GM23248 (cell line): ENCODE results near the gene CFP. TPM values are rescaled to one million over a fixed set of nuclear protein-coding genes. Genes with fewer than 3 reads are reported as not detected.

ENCODE experiments used
- DNase-seq: peaks from one replicate; pipeline ENCODE4 v3.0.0-alpha.2; 2015
- H2AFZ ChIP-seq: fragments of 200-600 bp; sonication (generic); 2 replicates; pipeline ENCODE4 v1.6.1; 2016; ENCODE audit warnings: antibody characterized with exemption
- H3F3A ChIP-seq: fragments of 200-600 bp; sonication (generic); 2 replicates; pipeline ENCODE4 v1.6.1; 2016; ENCODE audit warnings: mild to moderate bottlenecking, antibody characterized with exemption, mixed run types; ENCODE audit not compliant: insufficient read depth
- H3K27ac ChIP-seq: fragments of 200-600 bp; sonication (generic); 2 replicates; pipeline ENCODE4 v1.5.1; 2016; ENCODE audit warnings: mild to moderate bottlenecking
- H3K27me3 ChIP-seq: fragments of 200-600 bp; sonication (generic); replicated peaks from 2 replicates; pipeline ENCODE4 v1.6.1; 2016; ENCODE audit warnings: mild to moderate bottlenecking; ENCODE audit not compliant: insufficient read depth
- H3K36me3 ChIP-seq: fragments of 200-600 bp; sonication (generic); 2 replicates; pipeline ENCODE4 v1.6.1; 2016; ENCODE audit warnings: low read depth, mild to moderate bottlenecking
- H3K4me1 ChIP-seq: fragments of 200-600 bp; sonication (generic); 2 replicates; pipeline ENCODE4 v1.6.1; 2016; ENCODE audit warnings: mild to moderate bottlenecking; ENCODE audit not compliant: insufficient read depth
- H3K4me2 ChIP-seq: fragments of 200-600 bp; sonication (generic); one replicate; pipeline ENCODE4 v1.6.1; 2016; ENCODE audit warnings: mild to moderate bottlenecking; ENCODE audit not compliant: unreplicated experiment
- H3K4me3 ChIP-seq: fragments of 200-600 bp; sonication (generic); 2 replicates; pipeline ENCODE4 v1.5.1; 2016; ENCODE audit warnings: mild to moderate bottlenecking
- H3K79me2 ChIP-seq: fragments of 200-600 bp; sonication (generic); 2 replicates; pipeline ENCODE4 v1.6.1; 2016; ENCODE audit warnings: mild to moderate bottlenecking; ENCODE audit not compliant: insufficient read depth
- H3K9ac ChIP-seq: fragments of 200-600 bp; sonication (generic); 2 replicates; pipeline ENCODE4 v1.6.1; 2016; ENCODE audit warnings: mild to moderate bottlenecking
- H3K9me2 ChIP-seq: fragments of 200-600 bp; sonication (generic); 2 replicates; pipeline ENCODE4 v1.6.1; 2016; ENCODE audit warnings: mixed run types, mild to moderate bottlenecking, moderate library complexity; ENCODE audit not compliant: insufficient read depth
- H3K9me3 ChIP-seq: fragments of 200-600 bp; sonication (generic); one replicate; pipeline ENCODE4 v1.6.1; 2017; ENCODE audit warnings: low read depth
- H4K20me1 ChIP-seq: fragments of 200-600 bp; sonication (generic); 2 replicates; pipeline ENCODE4 v1.6.0; 2016; ENCODE audit not compliant: insufficient read depth
- EZH2 ChIP-seq: fragments of 200-600 bp; sonication (generic); IDR thresholded peaks from 2 replicates; pipeline ENCODE4 v1.6.1; 2018; ENCODE audit warnings: antibody characterized with exemption, mild to moderate bottlenecking; ENCODE audit not compliant: insufficient read depth, poor library complexity, severe bottlenecking
- EZH2phosphoT487 ChIP-seq: fragments of 200-600 bp; sonication (generic); IDR thresholded peaks from 2 replicates; pipeline ENCODE4 v1.6.1; 2018; ENCODE audit warnings: antibody characterized with exemption, moderate library complexity, mild to moderate bottlenecking, low read depth; ENCODE audit not compliant: insufficient read depth
- WGBS, 2 experiments: methylation state at CpG; one replicate each; pipeline ENCODE4 v1.1.6; 2015 to 2017; ENCODE audit warnings: low lambda C conversion rate in 2 of 2, low coverage in 1 of 2; ENCODE audit errors: missing lambda C conversion rate in 2 of 2; 5-methylcytosine and 5-hydroxymethylcytosine counted together
- in situ Hi-C: fragments of 300-500 bp; cut with MboI; formaldehyde crosslinking; loops from 2 replicates; pipeline ENCODE4 v1.15.0; 2020
- polyA plus RNA-seq: library from polyadenylated mRNA; unstranded; fragments of >200 nt; fragmentation: Nextera tagmentation; extraction: Ambion mirVana; gene quantifications from 2 replicates; pipeline ENCODE4 v1.2.1, GENCODE V29; 2016
- total RNA-seq: library from RNA; depleted of rRNA; stranded (reverse); fragments of >200 nt; shearing (Covaris generic); gene quantifications from 2 replicates; pipeline ENCODE4 v1.2.3, GENCODE V29; 2014

CFP gene
- total and polyA plus RNA-seq, 2 experiments from 2014 or later = not detected

GRCh38 chrX:47620303-47620685, 9.4 kb downstream of the CFP start:
- TF ChIP-seq EZH2 = no peak
- no peak for TF ChIP-seq EZH2phosphoT487
- no peak overlapping the region for H3K4me3 ChIP-seq

GRCh38 chrX:47619486-47620302, 10.0 kb downstream of the CFP start, which contains the start of gene SYN1:
SYN1 (minus strand) TSS chrX:47619857; CDS start chrX:47619728, 129 bp downstream.
- in situ Hi-C loops = no loop called here
- H3K79me2 ChIP-seq = no peaks in the 10 kb centered on the region
- TF ChIP-seq EZH2 = no peak
- no peak for TF ChIP-seq EZH2phosphoT487
- DNase-seq = peak; percentile 89
- no peak within 1 kb of the TSS for H3K9ac ChIP-seq
- H3K9me2 ChIP-seq = no peaks in the 10 kb centered on the region
- H3F3A ChIP-seq = no peaks in the 10 kb centered on the region
- H4K20me1 ChIP-seq = no peaks in the 10 kb centered on the region
- peak within 1 kb of the TSS; percentile 55 for H3K4me3 ChIP-seq
- H2AFZ ChIP-seq = 0 out of 2 replicates have a peak within 1 kb of the TSS, but pooled peaks have one; percentile 20
- H3K4me1 ChIP-seq = no peaks in the 10 kb centered on the region
- H3K27ac ChIP-seq = no peak within 1 kb of the TSS
- peak within 1 kb of the TSS; percentile 34 for H3K4me2 ChIP-seq
- H3K36me3 ChIP-seq = no peaks in the 10 kb centered on the region
- WGBS, 2 experiments = 1 to 3% methylated on average over 23 to 31 of the region's 88 CpGs
- no peaks in the 10 kb centered on the region for H3K27me3 ChIP-seq
- H3K9me3 ChIP-seq = no peaks in the 10 kb centered on the region

More at GRCh38 chrX:47620303-47620685, 9.4 kb downstream of the CFP start:
- no peaks in the 10 kb centered on the region for H4K20me1 ChIP-seq
- H3K4me1 ChIP-seq = no peaks in the 10 kb centered on the region
- no peak for DNase-seq
- H2AFZ ChIP-seq = no peak overlapping the region
- H3K36me3 ChIP-seq = no peaks in the 10 kb centered on the region
- in situ Hi-C loops = no loop called here
- H3K9me2 ChIP-seq = no peaks in the 10 kb centered on the region
- H3K27ac ChIP-seq = no peak overlapping the region
- H3K27me3 ChIP-seq = no peaks in the 10 kb centered on the region
- WGBS, 2 experiments = 50 to 57% methylated on average over 4 to 9 of the region's 9 CpGs
- no peaks in the 10 kb centered on the region for H3K9me3 ChIP-seq
- H3K9ac ChIP-seq = no peak overlapping the region
- no peak overlapping the region for H3K4me2 ChIP-seq
- no peaks in the 10 kb centered on the region for H3F3A ChIP-seq
- no peaks in the 10 kb centered on the region for H3K79me2 ChIP-seq

- Histone ChIP-seq H2AFZ (no peak overlapping the region), H3K4me3 (peak overlapping the region; percentile 55; the same call in 1 of the 2 replicates), H3K36me3 (no peaks in the 10 kb centered on the region), H3K9ac (no peak overlapping the region), H4K20me1 (no peaks in the 10 kb centered on the region), H3K9me3 (no peaks in the 10 kb centered on the region), H3K4me2 (peak overlapping the region; percentile 34), H3K27me3 (no peaks in the 10 kb centered on the region), H3F3A (no peaks in the 10 kb centered on the region), H3K4me1 (no peaks in the 10 kb centered on the region), H3K9me2 (no peaks in the 10 kb centered on the region), H3K79me2 (no peaks in the 10 kb centered on the region), H3K27ac (no peak overlapping the region)
- in situ Hi-C loops = no loop called here
- TF ChIP-seq EZH2 (no peak), EZH2phosphoT487 (no peak)
- DNase-seq = no peak
- WGBS, 2 experiments = 39 to 54% methylated on average over 13 to 23 of the region's 32 CpGs
Observed at GRCh38 chrX:47618923-47619485, 10.7 kb downstream of the CFP start.

GRCh38 chrX:47614618-47615017, 15.1 kb downstream of the CFP start:
- in situ Hi-C loops = no loop called here
- Histone ChIP-seq H3K27me3 (no peaks in the 10 kb centered on the region), H3K36me3 (no peaks in the 10 kb centered on the region), H2AFZ (no peak overlapping the region), H3K9me2 (no peaks in the 10 kb centered on the region), H4K20me1 (no peaks in the 10 kb centered on the region), H3K4me1 (no peaks in the 10 kb centered on the region), H3K4me3 (no peak overlapping the region), H3F3A (no peaks in the 10 kb centered on the region), H3K79me2 (no peaks in the 10 kb centered on the region), H3K27ac (no peak overlapping the region), H3K9me3 (no peaks in the 10 kb centered on the region), H3K9ac (no peak overlapping the region), H3K4me2 (no peak overlapping the region)
- DNase-seq = no peak
- no peak for TF ChIP-seq EZH2
- no peak for TF ChIP-seq EZH2phosphoT487
- 53 to 66% methylated on average over 3 to 5 of the region's 5 CpGs for WGBS, 2 experiments
